Femur (tissue), 1 donor: ENCODE measurements around the gene JPT1.
"Not testable (repeated sequence)": the region's sequence is repeated elsewhere in the genome, so short reads cannot be mapped to it uniquely, and the experiment has no call there.

Experiments
- DNase-seq: peaks from one replicate; pipeline ENCODE4 v3.0.0-alpha.2; 2017

Gene JPT1

GRCh38 chr17:75129576-75129975 is 24.7 kb downstream of the JPT1 start:
- no peak for DNase-seq

- DNase-seq, result no peak
These were observed 25.4 kb downstream of the JPT1 start for GRCh38 chr17:75128694-75129505.

- DNase-seq, result not testable (repeated sequence)
These were observed 26.4 kb downstream of the JPT1 start for GRCh38 chr17:75127936-75128335.

- no peak for DNase-seq
These were observed 27.4 kb downstream of the JPT1 start for GRCh38 chr17:75126954-75127353.

GRCh38 chr17:75125984-75126383 is 28.3 kb downstream of the JPT1 start:
- DNase-seq, result no peak

GRCh38 chr17:75124819-75125162 is 29.5 kb downstream of the JPT1 start:
- DNase-seq, result no peak

GRCh38 chr17:75124041-75124818 is 30.1 kb downstream of the JPT1 start:
- DNase-seq, result peak; percentile 51

- no peak for DNase-seq
These were observed 36.0 kb downstream of the JPT1 start for GRCh38 chr17:75118307-75118706.

GRCh38 chr17:75116737-75117136 is 37.6 kb downstream of the JPT1 start:
- no peak for DNase-seq

GRCh38 chr17:75115555-75115954 is 38.8 kb downstream of the JPT1 start:
- DNase-seq, result no peak

- no peak for DNase-seq
These were observed 39.6 kb downstream of the JPT1 start for GRCh38 chr17:75114552-75115314.

GRCh38 chr17:75113798-75114551 is 40.3 kb downstream of the JPT1 start:
- peak; percentile 93 for DNase-seq

- no peak for DNase-seq
These were observed 42.5 kb downstream of the JPT1 start for GRCh38 chr17:75111777-75112335.

- DNase-seq, result no peak
These were observed 43.9 kb downstream of the JPT1 start for GRCh38 chr17:75110234-75110937.

GRCh38 chr17:75109407-75110233 is 44.7 kb downstream of the JPT1 start, which contains the start of gene ARMC7:
ARMC7 (plus strand) TSS chr17:75109969; CDS start chr17:75110289, 320 bp downstream.
- peak; percentile 93 for DNase-seq

- DNase-seq, result no peak
These were observed 45.3 kb downstream of the JPT1 start for GRCh38 chr17:75109046-75109406.

GRCh38 chr17:75108193-75108592 is 46.1 kb downstream of the JPT1 start:
- no peak for DNase-seq

GRCh38 chr17:75105126-75106080 is 48.9 kb downstream of the JPT1 start:
- DNase-seq, result no peak
